ENCODE measurements around the gene COG4.
"Not testable (repeated sequence)": the region's sequence is repeated elsewhere in the genome, so short reads cannot be mapped to it uniquely, and the experiment has no call there.

COG4 gene

GRCh38 chr16:70453117-70453891, 70.0 kb downstream of the COG4 start:
- no peak for DNase-seq

GRCh38 chr16:70451004-70451340, 72.4 kb downstream of the COG4 start:
- DNase-seq, result not testable (repeated sequence)

GRCh38 chr16:70450142-70451003, 73.0 kb downstream of the COG4 start:
- not testable (repeated sequence) for DNase-seq

GRCh38 chr16:70448075-70448474, 75.3 kb downstream of the COG4 start:
- no peak for DNase-seq

GRCh38 chr16:70444249-70445063, 78.9 kb downstream of the COG4 start:
- DNase-seq, result no peak

- no peak for DNase-seq
Observed at GRCh38 chr16:70442344-70442743, 81.0 kb downstream of the COG4 start.

GRCh38 chr16:70441406-70441990, 81.9 kb downstream of the COG4 start:
- DNase-seq, result no peak

GRCh38 chr16:70440009-70440692, 83.2 kb downstream of the COG4 start:
- DNase-seq, result no peak

GRCh38 chr16:70438969-70439862, 84.1 kb downstream of the COG4 start, which contains the start of gene ST3GAL2:
Gene ST3GAL2, minus strand, starts transcription at chr16:70439100. Its CDS starts 40,570 bp downstream, at chr16:70398530.
- peak; percentile 87 to 89 for DNase-seq

- DNase-seq, result no peak
Observed at GRCh38 chr16:70438585-70438968, 84.8 kb downstream of the COG4 start.

- no peak for DNase-seq
Observed at GRCh38 chr16:70437582-70438557, 85.5 kb downstream of the COG4 start.

- no peak for DNase-seq
Observed at GRCh38 chr16:70437017-70437581, 86.3 kb downstream of the COG4 start.

GRCh38 chr16:70434484-70435260, 88.7 kb downstream of the COG4 start:
- DNase-seq, result no peak

GRCh38 chr16:70433458-70434103, 89.8 kb downstream of the COG4 start:
- no peak for DNase-seq

- no peak for DNase-seq
Observed at GRCh38 chr16:70432723-70433457, 90.5 kb downstream of the COG4 start.

GRCh38 chr16:70432356-70432722, 91.0 kb downstream of the COG4 start:
- no peak for DNase-seq
